Body of pancreas (tissue), 4 donors: Measurements from ENCODE around the gene FBXO21. TPM values are rescaled to one million over a fixed set of nuclear protein-coding genes. Genes with fewer than 3 reads are reported as not detected.
"Not testable (repeated sequence)": the region's sequence is repeated elsewhere in the genome, so short reads cannot be mapped to it uniquely, and the experiment has no call there.

Experiments
- ATAC-seq: fragments of 150-250 bp; one replicate; pipeline ENCODE4 v1.9.1; 2016
- DNase-seq, 4 donors: peaks; one replicate each; pipeline ENCODE4 v3.0.0-alpha.2; 2019
- H3K27ac ChIP-seq, 4 donors: fragments of 200-600 bp; sonication (generic); 1 replicate in 3 of 4; 2 replicates in 1 of 4; pipeline versions ENCODE4 v1.5.1 to v1.6.1; 2016 to 2019; ENCODE audit warnings: mild to moderate bottlenecking in 1 of 4, mixed read lengths in 1 of 4, moderate library complexity in 1 of 4
- H3K27me3 ChIP-seq, 2 donors: fragments of 200-600 bp; sonication (generic); one replicate each; pipeline ENCODE4 v1.6.0; 2016; ENCODE audit warnings: mild to moderate bottlenecking in 1 of 2
- H3K36me3 ChIP-seq, 2 donors: fragments of 200-600 bp; sonication (generic); replicated peaks in 1 of 2; 2 replicates each; pipeline ENCODE4 v1.5.1; 2016; ENCODE audit warnings: low read depth in 2 of 2; ENCODE audit not compliant: insufficient read depth in 1 of 2
- H3K4me1 ChIP-seq: fragments of 200-600 bp; sonication (generic); one replicate; pipeline ENCODE4 v1.6.0; 2016
- H3K4me3 ChIP-seq, 2 donors: fragments of 200-600 bp; sonication (generic); 1 replicate in 1 of 2; 2 replicates in 1 of 2; pipeline ENCODE4 v1.5.1; 2016 to 2019
- H3K9me3 ChIP-seq, 3 donors: fragments of 200-600 bp; sonication (generic); 1 replicate in 2 of 3; 2 replicates in 1 of 3; pipeline ENCODE4 v1.5.1; 2016
- CTCF ChIP-seq, 7 experiments: fragments of 450-650 bp in 4 of 7; fragments of 200-600 bp in 3 of 7; sonication (generic) in 3 of 7; IDR thresholded peaks; one replicate each; pipeline ENCODE4 v1.5.1; 2016 to 2019; ENCODE audit warnings: antibody characterized with exemption in 7 of 7
- POLR2A ChIP-seq, 3 donors: fragments of 450-650 bp; IDR thresholded peaks; one replicate each; pipeline ENCODE4 v1.6.1; 2016; ENCODE audit warnings: antibody characterized with exemption in 3 of 3, mild to moderate bottlenecking in 2 of 3
- WGBS, 2 donors: methylation state at CpG; one replicate each; pipeline ENCODE4 v1.1.5; 2017; 5-methylcytosine and 5-hydroxymethylcytosine counted together
- intact Hi-C: fragments of 100-400 bp; cut with DNase I; formaldehyde crosslinking; loops from one replicate; pipeline ENCODE4 v1.15.1; 2023
- total RNA-seq, 2 donors: library from RNA; depleted of rRNA; stranded (reverse); fragments of >200 nt; gene quantifications; one replicate each; pipeline ENCODE4 v1.1.0, GENCODE V29; 2016

FBXO21 gene
- total RNA-seq, 2 donors from 2014 or later, result 43.6 to 76.5 TPM

- DNase-seq (no peak), ATAC-seq (no peak)
- Histone ChIP-seq H3K9me3 (no peaks in the 10 kb centered on the region), H3K36me3 (no peaks in the 10 kb centered on the region), H3K4me1 (peaks cover 7% of the 10 kb centered on the region), H3K4me3 (no peak overlapping the region), H3K27ac (no peak overlapping the region), H3K27me3 (no peaks in the 10 kb centered on the region)
- intact Hi-C loops, result loop anchor here (10.0 kb wide), 1 partner anchor 61 kb away; no protein-coding TSS in a partner anchor
- TF ChIP-seq CTCF (IDR thresholded peaks at IDR 0.05) (no peak), POLR2A (IDR thresholded peaks at IDR 0.05) (no peak)
- whole genome bisulfite sequencing, 2 donors, result 92 to 96% methylated on average over 12 of the region's 12 CpGs
Measured at GRCh38 chr12:117105902-117106301, 84.4 kb downstream of the FBXO21 start.

DNA sequence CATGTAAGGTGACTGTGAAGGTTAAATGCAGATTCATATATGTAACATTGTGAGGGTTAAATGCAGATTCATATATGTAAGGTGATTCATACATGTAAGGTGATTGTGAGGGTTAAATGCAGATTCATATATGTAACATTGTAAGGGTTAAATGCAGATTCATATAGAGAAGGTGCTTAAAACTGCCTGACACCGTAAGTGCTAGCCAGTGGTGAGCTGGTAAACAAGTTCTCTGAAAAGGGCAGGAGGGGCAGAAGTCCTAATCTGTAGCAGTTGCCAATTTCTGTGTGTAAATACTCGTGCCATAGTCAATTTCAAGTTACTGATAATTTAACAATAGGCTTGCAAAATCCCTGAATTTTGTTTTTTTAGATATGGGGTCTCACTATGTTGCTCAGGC lies 86.3 kb downstream of the FBXO21 start:
- WGBS, 2 donors, result 7 to 12% methylated on average over 2 of the region's 2 CpGs
- ATAC-seq, H3K27me3 ChIP-seq, H3K36me3 ChIP-seq, H3K9me3 ChIP-seq, H3K27ac ChIP-seq, DNase-seq, H3K4me3 ChIP-seq: not testable (repeated sequence)
- peaks cover 22% of the 10 kb centered on the region for H3K4me1 ChIP-seq
- intact Hi-C loops, result loop anchor here (10.0 kb wide), 1 partner anchor 59 kb away; no protein-coding TSS in a partner anchor

DNA sequence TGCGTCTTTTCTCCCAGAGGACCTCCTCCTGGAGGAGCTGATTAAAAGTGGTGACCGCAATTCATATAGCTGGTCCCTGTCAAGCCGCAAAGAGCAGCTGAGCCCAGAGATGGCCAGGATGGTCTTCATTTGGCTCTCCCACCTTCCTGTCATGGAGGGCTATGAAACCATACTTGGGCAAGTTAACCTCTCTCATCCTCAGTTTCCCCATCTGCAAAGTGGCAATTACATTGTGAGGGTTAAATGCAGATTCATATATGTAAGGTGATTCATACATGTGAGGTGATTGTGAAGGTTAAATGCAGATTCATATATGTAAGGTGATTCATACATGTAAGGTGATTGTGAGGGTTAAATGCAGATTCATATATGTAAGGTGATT lies 87.5 kb downstream of the FBXO21 start:
- WGBS, 2 donors, result 91 to 96% methylated on average over 3 of the region's 3 CpGs
- Histone ChIP-seq H3K27ac (no peak overlapping the region), H3K9me3 (no peaks in the 10 kb centered on the region), H3K27me3 (no peaks in the 10 kb centered on the region), H3K4me1 (peaks cover 29% of the 10 kb centered on the region), H3K4me3 (no peak overlapping the region), H3K36me3 (no peaks in the 10 kb centered on the region)
- intact Hi-C loops, result loop anchor here (10.0 kb wide), 1 partner anchor 58 kb away; no protein-coding TSS in a partner anchor
- no peak for ATAC-seq
- TF ChIP-seq CTCF (IDR thresholded peaks at IDR 0.05) (no peak), POLR2A (IDR thresholded peaks at IDR 0.05) (no peak)
- no peak for DNase-seq

GRCh38 chr12:117101953-117102799 lies 88.1 kb downstream of the FBXO21 start:
- no peak for TF ChIP-seq POLR2A (IDR thresholded peaks at IDR 0.05)
- no peak for TF ChIP-seq CTCF (IDR thresholded peaks at IDR 0.05)
- H3K36me3 ChIP-seq, result no peaks in the 10 kb centered on the region
- DNase-seq, result no peak
- intact Hi-C loops, result loop anchor here (10.0 kb wide), 1 partner anchor 57 kb away; no protein-coding TSS in a partner anchor
- H3K4me1 ChIP-seq, result peaks cover 35% of the 10 kb centered on the region
- H3K27me3 ChIP-seq, result no peaks in the 10 kb centered on the region
- no peak overlapping the region for H3K27ac ChIP-seq
- WGBS, 2 donors, result 80 to 84% methylated on average over 6 to 14 of the region's 14 CpGs
- H3K9me3 ChIP-seq, result no peaks in the 10 kb centered on the region
- no peak overlapping the region for H3K4me3 ChIP-seq
- no peak for ATAC-seq

DNA sequence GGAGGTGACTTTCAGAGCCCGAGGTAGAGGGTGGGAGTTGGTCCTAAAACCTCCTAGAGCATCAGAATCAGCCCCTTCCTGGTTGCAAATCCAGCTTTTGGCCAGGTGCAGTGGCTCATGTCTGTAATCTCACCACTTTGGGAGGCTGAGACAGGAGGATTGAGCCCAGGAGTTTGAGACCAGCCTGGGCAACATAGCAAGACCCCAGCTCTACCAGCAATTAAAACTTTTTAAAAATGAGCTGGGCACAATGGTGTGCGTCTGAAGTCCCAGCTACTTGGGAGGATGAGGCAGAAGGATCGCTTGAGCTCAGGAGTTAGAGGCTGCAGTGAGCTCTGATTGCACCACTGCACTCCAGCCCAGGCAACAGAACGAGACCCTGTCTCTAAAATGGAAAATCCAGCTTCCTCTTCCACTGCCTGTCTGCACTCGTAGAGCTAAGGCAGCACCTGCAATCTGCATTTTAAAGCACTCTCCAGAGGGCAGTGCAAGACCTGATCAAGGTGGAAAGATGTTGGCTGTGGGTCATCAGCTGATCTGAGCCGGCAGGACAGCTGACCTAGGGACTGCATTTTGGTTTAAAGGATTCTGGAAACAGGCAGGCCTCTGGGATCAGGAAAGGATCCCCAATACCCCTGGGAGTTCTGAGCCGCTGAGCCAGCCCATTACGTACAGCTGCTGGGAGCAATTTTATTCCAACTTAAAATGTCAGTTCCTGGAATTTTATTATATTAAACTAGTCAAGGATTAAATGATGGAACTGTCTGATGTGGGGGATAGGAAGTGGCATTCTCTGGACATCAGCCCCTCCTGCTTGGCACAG lies 89.2 kb downstream of the FBXO21 start:
- H3K4me3 ChIP-seq, result no peak overlapping the region
- H3K27me3 ChIP-seq, result no peaks in the 10 kb centered on the region
- H3K27ac ChIP-seq, result peak overlapping the region in 3 of 4 donors; percentile 7 to 86 (median 29)
- DNase-seq (peak in 2 of 4 donors; percentile 48 to 53), ATAC-seq (peak; percentile 26)
- peaks cover 46% of the 10 kb centered on the region for H3K4me1 ChIP-seq
- H3K36me3 ChIP-seq, result no peaks in the 10 kb centered on the region
- intact Hi-C loops, result loop anchor here (10.0 kb wide), 1 partner anchor 56 kb away; no protein-coding TSS in a partner anchor
- TF ChIP-seq CTCF (IDR thresholded peaks at IDR 0.05), result peak in 4 of 7 experiments; percentile 17 to 39 (median 27)
- TF ChIP-seq POLR2A (IDR thresholded peaks at IDR 0.05), result no peak
- no peaks in the 10 kb centered on the region for H3K9me3 ChIP-seq
- 39 to 51% methylated on average over 4 to 8 of the region's 8 CpGs for WGBS, 2 donors
